GM18951 (cell line): ENCODE measurements around the gene BABAM2.

Experiments used
- POLR2A ChIP-seq: IDR thresholded peaks from 4 replicates; pipeline ENCODE4 v1.6.1; 2011; ENCODE audit warnings: mild to moderate bottlenecking; ENCODE audit not compliant: insufficient read length, insufficient read depth; ENCODE audit errors: extremely low read depth
- in situ Hi-C: fragments of 300-500 bp; cut with MboI; formaldehyde crosslinking; loops from one replicate; pipeline ENCODE4 v1.12.0; 2022; ENCODE audit warnings: low sequenced_read_pairs, mixed read lengths, inconsistent platforms; ENCODE audit not compliant: unreplicated experiment

Gene BABAM2

GRCh38 chr2:27890146-27890923 lies at the start of gene BABAM2, which contains the start of gene RBKS:
Gene BABAM2, plus strand, starts transcription at chr2:27890729. Its CDS starts 3,828 bp downstream, at chr2:27894557.
Gene RBKS, minus strand, starts transcription at chr2:27890387. Its CDS starts 42 bp downstream, at chr2:27890345.
- TF ChIP-seq POLR2A, result peak; percentile 88
- in situ Hi-C loops, result no loop called here

DNA sequence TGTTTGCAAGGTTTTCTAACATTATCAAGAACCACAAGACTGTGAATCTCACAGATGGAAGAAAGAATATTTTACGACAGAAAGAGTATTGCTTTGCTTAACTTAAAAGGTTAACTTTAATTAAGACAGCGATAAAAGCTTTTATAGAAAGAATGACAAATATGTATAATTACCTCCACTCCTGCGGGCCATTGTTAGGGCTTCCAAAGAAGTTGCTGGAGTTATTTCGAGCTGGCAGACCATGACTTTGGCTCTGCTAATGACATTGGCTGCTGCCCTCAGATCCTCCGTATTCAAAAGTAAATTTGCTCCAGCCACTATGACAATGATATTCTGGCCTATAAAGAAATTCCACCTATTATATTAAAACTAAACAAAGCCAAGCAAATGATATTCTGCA lies 47.6 kb upstream of the BABAM2 start:
- in situ Hi-C loops, result no loop called here
- TF ChIP-seq POLR2A, result no peak

- in situ Hi-C loops, result no loop called here
- TF ChIP-seq POLR2A, result no peak
Observed at GRCh38 chr2:27843992-27844391, 46.5 kb upstream of the BABAM2 start.

GRCh38 chr2:27844821-27845255 lies 45.7 kb upstream of the BABAM2 start:
- in situ Hi-C loops, result no loop called here
- TF ChIP-seq POLR2A, result no peak

DNA sequence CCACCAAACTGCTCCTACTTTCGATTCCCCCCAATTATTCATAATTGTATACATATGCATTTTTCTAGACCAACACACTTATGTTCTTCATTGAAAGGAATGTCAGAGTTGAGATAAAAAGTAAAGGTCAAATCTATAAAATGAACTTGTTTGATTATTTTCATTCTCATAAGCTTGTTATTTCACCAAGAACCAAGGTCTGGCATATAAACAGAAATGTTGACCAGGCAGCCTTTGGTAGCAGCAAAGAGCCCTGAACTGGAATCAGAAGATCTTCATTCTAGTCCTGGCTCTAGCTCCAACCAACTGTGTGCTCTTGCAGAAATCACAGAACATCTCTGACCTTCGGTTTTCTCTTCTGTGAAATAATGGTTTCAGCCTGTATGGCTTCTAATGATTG lies 43.2 kb upstream of the BABAM2 start:
- no peak for TF ChIP-seq POLR2A
- in situ Hi-C loops, result no loop called here

- in situ Hi-C loops, result no loop called here
- no peak for TF ChIP-seq POLR2A
Observed at GRCh38 chr2:27849558-27850205, 40.8 kb upstream of the BABAM2 start.

DNA sequence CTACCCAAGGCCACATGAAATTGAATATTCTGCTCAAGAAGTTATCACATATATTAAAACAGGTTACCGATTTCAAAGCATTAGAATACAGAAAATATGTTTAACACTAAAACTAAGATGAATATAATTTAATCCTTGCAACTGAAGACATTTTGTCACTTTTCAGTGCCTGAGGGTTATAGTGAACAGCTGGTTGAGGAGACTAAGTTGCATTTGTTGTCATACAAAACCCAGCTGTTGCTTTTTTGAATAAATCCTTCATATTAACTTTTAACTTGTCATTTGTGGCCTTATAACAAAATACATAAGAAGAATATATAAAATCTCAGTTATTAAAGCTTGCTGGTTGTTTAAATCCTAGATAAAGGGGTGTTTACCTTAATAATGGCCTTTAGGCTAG lies 37.8 kb upstream of the BABAM2 start:
- TF ChIP-seq POLR2A, result no peak
- in situ Hi-C loops, result no loop called here

DNA sequence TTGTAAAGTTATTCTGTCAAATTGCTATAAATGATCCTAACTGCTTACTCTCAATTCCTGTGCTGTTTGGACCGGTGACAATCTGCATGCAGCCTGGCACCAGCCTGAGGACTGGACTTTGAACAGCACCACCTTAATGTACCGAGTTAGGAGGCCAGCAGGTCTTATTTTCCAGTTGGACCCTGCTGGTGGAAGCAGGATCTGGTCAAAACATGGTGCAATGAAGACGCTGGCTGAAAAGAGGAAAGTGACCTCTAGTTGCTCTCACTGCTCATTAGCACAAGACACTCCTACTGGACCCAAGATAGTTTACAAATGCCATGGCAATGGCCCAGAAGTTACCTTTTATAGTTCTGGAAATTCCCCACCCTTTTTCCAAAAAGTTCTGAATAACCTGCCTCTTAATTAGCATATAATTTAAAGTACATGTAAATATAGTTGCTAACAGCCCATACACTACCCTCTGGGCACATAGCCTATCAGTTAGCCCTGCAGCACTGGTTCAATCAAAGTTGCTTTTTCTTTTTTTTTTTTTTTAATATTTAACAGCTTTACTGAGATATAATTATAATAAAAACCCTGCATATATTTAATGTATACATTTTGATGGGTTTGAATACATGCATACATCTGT lies 36.2 kb upstream of the BABAM2 start:
- in situ Hi-C loops, result no loop called here
- no peak for TF ChIP-seq POLR2A

DNA sequence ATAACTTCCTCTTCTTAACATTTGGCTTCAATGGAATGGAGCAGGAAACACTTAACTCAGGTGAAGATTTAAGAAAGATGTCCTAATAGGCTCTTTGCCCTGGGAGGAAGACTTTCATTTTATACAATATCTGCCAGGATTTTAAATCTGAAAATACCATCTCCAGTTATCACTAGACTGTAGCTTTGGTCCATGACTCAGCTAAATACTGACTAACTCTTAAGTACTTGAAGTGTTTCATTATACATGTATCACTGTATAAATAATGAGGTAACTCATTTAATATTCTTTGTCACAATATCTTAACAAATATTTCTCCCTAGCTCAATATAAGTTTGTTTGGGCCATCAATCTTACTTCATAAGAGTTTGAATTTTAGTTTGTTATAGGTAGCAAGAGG lies 35.1 kb upstream of the BABAM2 start:
- no peak for TF ChIP-seq POLR2A
- in situ Hi-C loops, result no loop called here

DNA sequence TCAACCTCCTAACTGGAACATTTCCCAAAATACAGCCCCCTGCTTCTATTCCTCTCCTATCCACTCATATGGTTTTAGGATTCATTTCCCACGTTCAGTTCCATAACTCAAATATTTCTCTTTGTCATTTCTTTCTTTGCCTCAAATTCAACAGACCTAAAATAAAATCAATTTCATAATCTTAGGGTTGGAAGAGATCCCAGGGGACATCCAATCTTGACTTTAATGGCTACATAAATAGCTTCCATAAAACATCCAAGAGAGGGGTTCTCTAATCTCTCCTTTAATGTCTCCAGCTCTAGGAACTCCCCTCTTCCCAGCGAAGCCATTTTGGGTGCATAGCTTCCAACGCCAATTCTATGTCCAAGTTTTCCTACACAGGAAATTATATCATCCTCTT lies 34.1 kb upstream of the BABAM2 start:
- no peak for TF ChIP-seq POLR2A
- in situ Hi-C loops, result no loop called here

GRCh38 chr2:27856956-27857355 lies 33.6 kb upstream of the BABAM2 start:
- TF ChIP-seq POLR2A, result no peak
- in situ Hi-C loops, result no loop called here

GRCh38 chr2:27857417-27858172 lies 32.9 kb upstream of the BABAM2 start:
- no peak for TF ChIP-seq POLR2A

DNA sequence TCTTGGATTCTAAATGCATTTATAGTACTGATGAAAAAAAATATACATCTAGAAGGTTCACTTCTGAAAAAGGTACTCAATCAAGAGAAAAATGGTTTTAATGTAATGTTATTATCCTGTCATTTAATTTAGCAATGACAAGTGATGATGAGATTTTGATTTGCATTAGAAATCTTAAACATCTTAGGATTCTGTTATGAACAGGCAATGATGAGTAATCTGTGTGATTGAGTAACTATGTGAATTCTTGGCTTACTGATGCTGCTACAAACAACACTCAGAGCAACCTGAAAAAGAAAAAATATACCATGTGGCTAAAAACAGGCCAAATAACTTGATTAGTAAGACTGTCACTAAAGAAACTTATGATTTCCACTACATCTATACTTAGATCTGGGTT lies 30.4 kb upstream of the BABAM2 start:
- TF ChIP-seq POLR2A, result no peak
- in situ Hi-C loops, result no loop called here

More at GRCh38 chr2:27857417-27858172, 32.9 kb upstream of the BABAM2 start:
- in situ Hi-C loops, result no loop called here
